Measurements from ENCODE around the gene STAP1. TPM values are rescaled to one million over a fixed set of nuclear protein-coding genes. Genes with fewer than 3 reads are reported as not detected.

Gene STAP1
- total RNA-seq, 1 donor from 2014 or later, result 0.52 TPM

- Histone ChIP-seq H3K27me3 (ENCODE audit: control insufficient read depth in 3 of 3, insufficient read depth in 3 of 3, low read length in 3 of 3) (no peaks in the 10 kb centered on the region), H3K9me3 (ENCODE audit: control insufficient read depth in 3 of 3, low read length in 3 of 3) (no peaks in the 10 kb centered on the region), H3K9ac (ENCODE audit: low read depth in 1 of 3, low read length in 3 of 3) (no peak overlapping the region), H3K27ac (ENCODE audit: low read depth, low read length) (no peak overlapping the region), H3K4me3 (ENCODE audit: low read length in 3 of 3) (no peak overlapping the region), H3K4me1 (ENCODE audit: control insufficient read depth in 3 of 3, insufficient read depth in 3 of 3, low read length in 3 of 3) (no peaks in the 10 kb centered on the region), H3K36me3 (ENCODE audit: control insufficient read depth in 3 of 3, insufficient read depth in 3 of 3, low read length in 3 of 3) (peaks cover 7 to 29% (median 21%) of the 10 kb centered on the region in 3 donors)
These were observed 23.2 kb upstream of the STAP1 start for GRCh38 chr4:67535280-67535840.

GRCh38 chr4:67539830-67540229, 18.7 kb upstream of the STAP1 start:
- H3K27ac ChIP-seq (ENCODE audit: low read depth, low read length), result no peak overlapping the region
- no peak overlapping the region for H3K9ac ChIP-seq (ENCODE audit: low read depth in 1 of 3, low read length in 3 of 3)
- no peaks in the 10 kb centered on the region for H3K9me3 ChIP-seq (ENCODE audit: control insufficient read depth in 3 of 3, low read length in 3 of 3)
- peaks cover 0 to 16% (median 6%) of the 10 kb centered on the region in 3 donors for H3K4me1 ChIP-seq (ENCODE audit: control insufficient read depth in 3 of 3, insufficient read depth in 3 of 3, low read length in 3 of 3)
- H3K36me3 ChIP-seq (ENCODE audit: control insufficient read depth in 3 of 3, insufficient read depth in 3 of 3, low read length in 3 of 3), result peaks cover 2 to 31% (median 15%) of the 10 kb centered on the region in 3 donors
- H3K27me3 ChIP-seq (ENCODE audit: control insufficient read depth in 3 of 3, insufficient read depth in 3 of 3, low read length in 3 of 3), result no peaks in the 10 kb centered on the region
- no peak overlapping the region for H3K4me3 ChIP-seq (ENCODE audit: low read length in 3 of 3)

GRCh38 chr4:67542076-67542475, 16.5 kb upstream of the STAP1 start:
- Histone ChIP-seq H3K36me3 (ENCODE audit: control insufficient read depth in 3 of 3, insufficient read depth in 3 of 3, low read length in 3 of 3) (peaks cover 2 to 31% (median 15%) of the 10 kb centered on the region in 3 donors), H3K4me3 (ENCODE audit: low read length in 3 of 3) (no peak overlapping the region), H3K4me1 (ENCODE audit: control insufficient read depth in 3 of 3, insufficient read depth in 3 of 3, low read length in 3 of 3) (peaks cover 0 to 16% (median 6%) of the 10 kb centered on the region in 3 donors)

GRCh38 chr4:67545199-67546003, 13.1 kb upstream of the STAP1 start, which contains the start of gene CENPC:
TSS of gene CENPC (minus strand) at chr4:67545503. CDS start at chr4:67545355, 148 bp downstream.
- H3K27ac ChIP-seq (ENCODE audit: low read depth, low read length), result peak within 1 kb of the TSS; percentile 92
- H3K36me3 ChIP-seq (ENCODE audit: control insufficient read depth in 3 of 3, insufficient read depth in 3 of 3, low read length in 3 of 3), result peaks cover 0 to 12% (median 5%) of the 10 kb centered on the region in 3 donors
- peak within 1 kb of the TSS; percentile 83 to 96 (median 87) for H3K4me3 ChIP-seq (ENCODE audit: low read length in 3 of 3)
- no peaks in the 10 kb centered on the region for H3K9me3 ChIP-seq (ENCODE audit: control insufficient read depth in 3 of 3, low read length in 3 of 3)
- H3K27me3 ChIP-seq (ENCODE audit: control insufficient read depth in 3 of 3, insufficient read depth in 3 of 3, low read length in 3 of 3), result no peaks in the 10 kb centered on the region
- H3K9ac ChIP-seq (ENCODE audit: low read depth in 1 of 3, low read length in 3 of 3), result peak within 1 kb of the TSS; percentile 92 to 95 (median 95)
- H3K4me1 ChIP-seq (ENCODE audit: control insufficient read depth in 3 of 3, insufficient read depth in 3 of 3, low read length in 3 of 3), result peaks cover 0 to 16% (median 6%) of the 10 kb centered on the region in 3 donors

More at GRCh38 chr4:67542076-67542475, 16.5 kb upstream of the STAP1 start:
- Histone ChIP-seq H3K9ac (ENCODE audit: low read depth in 1 of 3, low read length in 3 of 3) (peak overlapping the region in 1 of 3 donors; percentile 38), H3K27ac (ENCODE audit: low read depth, low read length) (no peak overlapping the region), H3K27me3 (ENCODE audit: control insufficient read depth in 3 of 3, insufficient read depth in 3 of 3, low read length in 3 of 3) (no peaks in the 10 kb centered on the region), H3K9me3 (ENCODE audit: control insufficient read depth in 3 of 3, low read length in 3 of 3) (no peaks in the 10 kb centered on the region)

- H3K36me3 ChIP-seq (ENCODE audit: control insufficient read depth in 3 of 3, insufficient read depth in 3 of 3, low read length in 3 of 3), result peaks cover 0 to 11% (median 5%) of the 10 kb centered on the region in 3 donors
- peak overlapping the region; percentile 42 to 65 (median 44) for H3K9ac ChIP-seq (ENCODE audit: low read depth in 1 of 3, low read length in 3 of 3)
- no peak overlapping the region for H3K27ac ChIP-seq (ENCODE audit: low read depth, low read length)
- H3K4me1 ChIP-seq (ENCODE audit: control insufficient read depth in 3 of 3, insufficient read depth in 3 of 3, low read length in 3 of 3), result peaks cover 0 to 16% (median 6%) of the 10 kb centered on the region in 3 donors
- H3K4me3 ChIP-seq (ENCODE audit: low read length in 3 of 3), result peak overlapping the region; percentile 83 to 96 (median 87)
- H3K27me3 ChIP-seq (ENCODE audit: control insufficient read depth in 3 of 3, insufficient read depth in 3 of 3, low read length in 3 of 3), result no peaks in the 10 kb centered on the region
- no peaks in the 10 kb centered on the region for H3K9me3 ChIP-seq (ENCODE audit: control insufficient read depth in 3 of 3, low read length in 3 of 3)
These were observed 12.5 kb upstream of the STAP1 start for GRCh38 chr4:67546004-67546356.

- Histone ChIP-seq H3K36me3 (ENCODE audit: control insufficient read depth in 3 of 3, insufficient read depth in 3 of 3, low read length in 3 of 3) (peaks cover 0 to 9% (median 1%) of the 10 kb centered on the region in 3 donors), H3K4me1 (ENCODE audit: control insufficient read depth in 3 of 3, insufficient read depth in 3 of 3, low read length in 3 of 3) (peaks cover 0 to 16% (median 6%) of the 10 kb centered on the region in 3 donors), H3K27me3 (ENCODE audit: control insufficient read depth in 3 of 3, insufficient read depth in 3 of 3, low read length in 3 of 3) (no peaks in the 10 kb centered on the region), H3K9ac (ENCODE audit: low read depth in 1 of 3, low read length in 3 of 3) (no peak overlapping the region), H3K9me3 (ENCODE audit: control insufficient read depth in 3 of 3, low read length in 3 of 3) (no peaks in the 10 kb centered on the region), H3K27ac (ENCODE audit: low read depth, low read length) (no peak overlapping the region), H3K4me3 (ENCODE audit: low read length in 3 of 3) (no peak overlapping the region)
These were observed 11.6 kb upstream of the STAP1 start for GRCh38 chr4:67546971-67547370.

- H3K36me3 ChIP-seq (ENCODE audit: control insufficient read depth in 3 of 3, insufficient read depth in 3 of 3, low read length in 3 of 3), result no peaks in the 10 kb centered on the region
These were observed 9.4 kb upstream of the STAP1 start for GRCh38 chr4:67549123-67549522.

GRCh38 chr4:67550451-67550850, 8.1 kb upstream of the STAP1 start:
- no peak overlapping the region for H3K4me3 ChIP-seq (ENCODE audit: low read length in 3 of 3)
- H3K4me1 ChIP-seq (ENCODE audit: control insufficient read depth in 3 of 3, insufficient read depth in 3 of 3, low read length in 3 of 3), result no peaks in the 10 kb centered on the region
- H3K27me3 ChIP-seq (ENCODE audit: control insufficient read depth in 3 of 3, insufficient read depth in 3 of 3, low read length in 3 of 3), result no peaks in the 10 kb centered on the region
- H3K36me3 ChIP-seq (ENCODE audit: control insufficient read depth in 3 of 3, insufficient read depth in 3 of 3, low read length in 3 of 3), result no peaks in the 10 kb centered on the region
- H3K9me3 ChIP-seq (ENCODE audit: control insufficient read depth in 3 of 3, low read length in 3 of 3), result no peaks in the 10 kb centered on the region
- H3K9ac ChIP-seq (ENCODE audit: low read depth in 1 of 3, low read length in 3 of 3), result no peak overlapping the region
- H3K27ac ChIP-seq (ENCODE audit: low read depth, low read length), result no peak overlapping the region

More at GRCh38 chr4:67549123-67549522, 9.4 kb upstream of the STAP1 start:
- peaks cover 0 to 6% (median 5%) of the 10 kb centered on the region in 3 donors for H3K4me1 ChIP-seq (ENCODE audit: control insufficient read depth in 3 of 3, insufficient read depth in 3 of 3, low read length in 3 of 3)
- no peak overlapping the region for H3K27ac ChIP-seq (ENCODE audit: low read depth, low read length)
- H3K9me3 ChIP-seq (ENCODE audit: control insufficient read depth in 3 of 3, low read length in 3 of 3), result no peaks in the 10 kb centered on the region
- H3K9ac ChIP-seq (ENCODE audit: low read depth in 1 of 3, low read length in 3 of 3), result no peak overlapping the region
- H3K27me3 ChIP-seq (ENCODE audit: control insufficient read depth in 3 of 3, insufficient read depth in 3 of 3, low read length in 3 of 3), result no peaks in the 10 kb centered on the region
- no peak overlapping the region for H3K4me3 ChIP-seq (ENCODE audit: low read length in 3 of 3)

- Histone ChIP-seq H3K9me3 (ENCODE audit: control insufficient read depth in 3 of 3, low read length in 3 of 3) (no peaks in the 10 kb centered on the region), H3K36me3 (ENCODE audit: control insufficient read depth in 3 of 3, insufficient read depth in 3 of 3, low read length in 3 of 3) (no peaks in the 10 kb centered on the region), H3K4me1 (ENCODE audit: control insufficient read depth in 3 of 3, insufficient read depth in 3 of 3, low read length in 3 of 3) (no peaks in the 10 kb centered on the region), H3K27me3 (ENCODE audit: control insufficient read depth in 3 of 3, insufficient read depth in 3 of 3, low read length in 3 of 3) (no peaks in the 10 kb centered on the region), H3K27ac (ENCODE audit: low read depth, low read length) (no peak overlapping the region), H3K9ac (ENCODE audit: low read depth in 1 of 3, low read length in 3 of 3) (no peak overlapping the region), H3K4me3 (ENCODE audit: low read length in 3 of 3) (no peak overlapping the region)
These were observed 7.7 kb upstream of the STAP1 start for GRCh38 chr4:67550857-67551256.
